ENCODE results near the gene ABCG4.
A peak's percentile ranks its signal among the peaks of the same experiment; 100 is the strongest.

ABCG4 gene

GRCh38 chr11:119167933-119168332, 19.1 kb downstream of the ABCG4 start:
- no peaks in the 10 kb centered on the region for H3K9me3 ChIP-seq (replicated peaks in 1 of 11)
- peaks cover 32 to 50% (median 42%) of the 10 kb centered on the region in 10 experiments for H3K4me1 ChIP-seq
- H3K27ac ChIP-seq: no peak overlapping the region
- H3K9ac ChIP-seq: peak overlapping the region in 1 of 11 experiments; percentile 96; a peak in 1 of 22 replicates
- no peaks in the 10 kb centered on the region for H4K20me1 ChIP-seq
- no peaks in the 10 kb centered on the region for H3K36me3 ChIP-seq
- peak overlapping the region in 5 of 10 experiments; percentile 71 to 89 (median 75); a peak in 4 of 20 replicates for H3K4me3 ChIP-seq
- H3K27me3 ChIP-seq: no peaks in the 10 kb centered on the region
- TF ChIP-seq Cebpa-rat (IDR thresholded peaks at IDR 0.05): no peak
- H3K4me2 ChIP-seq: peak overlapping the region in 7 of 11 experiments; percentile 8 to 97 (median 90); a peak in 4 of 22 replicates

GRCh38 chr11:119168471-119169281, 19.8 kb downstream of the ABCG4 start, which contains the start of gene NLRX1:
Gene NLRX1 (plus strand): TSS chr11:119168725. CDS start chr11:119171404, 2,679 bp downstream.
- peaks cover 0 to 6% (median under 1%) of the 10 kb centered on the region in 11 experiments; a peak in 4 of 22 replicates for H3K36me3 ChIP-seq
- H4K20me1 ChIP-seq: no peaks in the 10 kb centered on the region
- peaks cover 32 to 50% (median 42%) of the 10 kb centered on the region in 10 experiments for H3K4me1 ChIP-seq
- H3K27ac ChIP-seq: peak within 1 kb of the TSS; percentile 85 to 97 (median 93)
- peak within 1 kb of the TSS; percentile 91 to 97 (median 94) for H3K9ac ChIP-seq
- peak within 1 kb of the TSS; percentile 87 to 97 (median 92) for H3K4me2 ChIP-seq
- H3K9me3 ChIP-seq (replicated peaks in 1 of 11): no peaks in the 10 kb centered on the region
- no peaks in the 10 kb centered on the region for H3K27me3 ChIP-seq
- no peak for TF ChIP-seq Cebpa-rat (IDR thresholded peaks at IDR 0.05)
- peak within 1 kb of the TSS; percentile 71 to 89 (median 80) for H3K4me3 ChIP-seq

GRCh38 chr11:119169282-119169719, 20.4 kb downstream of the ABCG4 start:
- peaks cover 32 to 50% (median 42%) of the 10 kb centered on the region in 10 experiments for H3K4me1 ChIP-seq
- peaks cover 0 to 12% (median 6%) of the 10 kb centered on the region in 11 experiments; a peak in 11 of 22 replicates for H3K36me3 ChIP-seq
- H3K4me2 ChIP-seq: peak overlapping the region; percentile 87 to 97 (median 92)
- no peak for TF ChIP-seq Cebpa-rat (IDR thresholded peaks at IDR 0.05)
- H4K20me1 ChIP-seq: no peaks in the 10 kb centered on the region
- H3K27ac ChIP-seq: peak overlapping the region; percentile 85 to 97 (median 93)
- H3K27me3 ChIP-seq: no peaks in the 10 kb centered on the region
- H3K4me3 ChIP-seq: peak overlapping the region; percentile 71 to 89 (median 80)
- no peaks in the 10 kb centered on the region for H3K9me3 ChIP-seq (replicated peaks in 1 of 11)
- peak overlapping the region; percentile 91 to 97 (median 94) for H3K9ac ChIP-seq

- Histone ChIP-seq H3K27ac (0 out of 22 replicates have a peak overlapping the region, but pooled peaks of 2 of the 11 experiments have one; percentile 26 to 35), H3K36me3 (peaks cover 0 to 29% (median 14%) of the 10 kb centered on the region in 11 experiments; a peak in 15 of 22 replicates), H3K4me3 (no peak overlapping the region), H3K9ac (peak overlapping the region in 1 of 11 experiments; percentile 9; a peak in 2 of 22 replicates), H3K9me3 (replicated peaks in 1 of 11) (no peaks in the 10 kb centered on the region), H3K4me1 (peaks cover 29 to 49% (median 40%) of the 10 kb centered on the region in 10 experiments), H3K4me2 (peak overlapping the region in 8 of 11 experiments; percentile 13 to 62 (median 36); a peak in 13 of 22 replicates), H3K27me3 (no peaks in the 10 kb centered on the region), H4K20me1 (no peaks in the 10 kb centered on the region)
- no peak for TF ChIP-seq Cebpa-rat (IDR thresholded peaks at IDR 0.05)
Measured at GRCh38 chr11:119172513-119172912, 23.7 kb downstream of the ABCG4 start.

- TF ChIP-seq Cebpa-rat (IDR thresholded peaks at IDR 0.05): no peak
Measured at GRCh38 chr11:119173453-119173852, 24.6 kb downstream of the ABCG4 start.

GRCh38 chr11:119175493-119176077, 26.7 kb downstream of the ABCG4 start:
- H3K36me3 ChIP-seq: peaks cover 5 to 38% (median 22%) of the 10 kb centered on the region in 11 experiments; a peak in 17 of 22 replicates
- H4K20me1 ChIP-seq: no peaks in the 10 kb centered on the region
- H3K27ac ChIP-seq: no peak overlapping the region
- peaks cover 36 to 51% (median 42%) of the 10 kb centered on the region in 10 experiments for H3K4me1 ChIP-seq
- H3K9ac ChIP-seq: peak overlapping the region in 2 of 11 experiments; percentile 0 to 12; a peak in 1 of 22 replicates
- no peak overlapping the region for H3K4me3 ChIP-seq
- peak overlapping the region in 4 of 11 experiments; percentile 2 to 21 (median 8); a peak in 1 of 22 replicates for H3K4me2 ChIP-seq
- no peak for TF ChIP-seq Cebpa-rat (IDR thresholded peaks at IDR 0.05)
- no peaks in the 10 kb centered on the region for H3K27me3 ChIP-seq
- H3K9me3 ChIP-seq (replicated peaks in 1 of 11): no peaks in the 10 kb centered on the region

More at GRCh38 chr11:119173453-119173852, 24.6 kb downstream of the ABCG4 start:
- peaks cover 0 to 29% (median 14%) of the 10 kb centered on the region in 11 experiments; a peak in 15 of 22 replicates for H3K36me3 ChIP-seq
- no peaks in the 10 kb centered on the region for H3K9me3 ChIP-seq (replicated peaks in 1 of 11)
- H3K4me2 ChIP-seq: no peak overlapping the region
- H4K20me1 ChIP-seq: no peaks in the 10 kb centered on the region
- H3K9ac ChIP-seq: no peak overlapping the region
- H3K4me1 ChIP-seq: peaks cover 39 to 51% (median 46%) of the 10 kb centered on the region in 10 experiments
- no peaks in the 10 kb centered on the region for H3K27me3 ChIP-seq
- no peak overlapping the region for H3K27ac ChIP-seq
- H3K4me3 ChIP-seq: no peak overlapping the region

GRCh38 chr11:119178166-119178680, 29.4 kb downstream of the ABCG4 start:
- peaks cover 27 to 53% (median 38%) of the 10 kb centered on the region in 10 experiments for H3K4me1 ChIP-seq
- no peaks in the 10 kb centered on the region for H3K27me3 ChIP-seq
- H3K27ac ChIP-seq: peak overlapping the region in 9 of 11 experiments; percentile 20 to 62 (median 49); a peak in 16 of 22 replicates
- H3K4me3 ChIP-seq: no peak overlapping the region
- peak overlapping the region; percentile 51 to 76 (median 66) for H3K4me2 ChIP-seq
- H3K9ac ChIP-seq: peak overlapping the region in 9 of 11 experiments; percentile 2 to 58 (median 34); a peak in 11 of 22 replicates
- H3K36me3 ChIP-seq: peaks cover 5 to 50% (median 27%) of the 10 kb centered on the region in 11 experiments; a peak in 17 of 22 replicates
- H3K9me3 ChIP-seq (replicated peaks in 1 of 11): no peaks in the 10 kb centered on the region
- 0 out of 22 replicates have a peak, but pooled peaks cover 0 to 14% (median 0%) of the 10 kb centered on the region in 11 experiments for H4K20me1 ChIP-seq
- TF ChIP-seq Cebpa-rat (IDR thresholded peaks at IDR 0.05): no peak

- Histone ChIP-seq H3K9ac (no peak overlapping the region), H3K36me3 (peaks cover 5 to 40% (median 20%) of the 10 kb centered on the region in 11 experiments; a peak in 17 of 22 replicates), H3K27ac (no peak overlapping the region), H4K20me1 (peaks cover 0 to 14% (median 0%) of the 10 kb centered on the region in 11 experiments; a peak in 1 of 22 replicates), H3K4me1 (peaks cover 29 to 57% (median 39%) of the 10 kb centered on the region in 10 experiments), H3K9me3 (replicated peaks in 1 of 11) (no peaks in the 10 kb centered on the region), H3K27me3 (no peaks in the 10 kb centered on the region), H3K4me3 (no peak overlapping the region), H3K4me2 (peak overlapping the region in 2 of 11 experiments; percentile 71; a peak in 1 of 22 replicates)
- no peak for TF ChIP-seq Cebpa-rat (IDR thresholded peaks at IDR 0.05)
Measured at GRCh38 chr11:119179342-119179741, 30.5 kb downstream of the ABCG4 start.
